ENCODE results near the gene HMCN1.

DNA sequence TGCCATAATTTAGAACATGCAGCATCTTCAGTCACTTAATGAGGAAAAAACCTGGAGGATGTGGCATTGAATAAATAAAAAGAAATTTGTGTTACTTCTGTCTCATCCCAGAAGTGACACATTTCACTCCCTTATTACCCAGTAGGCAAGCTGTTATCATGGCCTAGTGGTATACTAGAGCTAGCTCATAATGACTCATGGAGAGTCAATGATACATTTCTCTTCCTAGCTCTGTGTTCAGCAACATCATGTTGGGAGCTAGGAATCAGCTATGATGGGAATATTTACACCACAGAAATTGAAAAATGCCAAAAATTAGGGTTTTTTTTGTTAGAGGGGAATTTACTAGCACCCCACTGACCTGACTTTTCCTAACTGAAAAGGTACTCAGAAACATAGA is 182.7 kb downstream of the HMCN1 start:
- TF ChIP-seq POLR2A (IDR thresholded peaks at IDR 0.05; ENCODE audit: low read depth) (no peak), EP300 (IDR thresholded peaks at IDR 0.05) (no peak), POLR2AphosphoS5 (IDR thresholded peaks at IDR 0.05) (no peak)
- TF ChIP-seq, protein P1, sequence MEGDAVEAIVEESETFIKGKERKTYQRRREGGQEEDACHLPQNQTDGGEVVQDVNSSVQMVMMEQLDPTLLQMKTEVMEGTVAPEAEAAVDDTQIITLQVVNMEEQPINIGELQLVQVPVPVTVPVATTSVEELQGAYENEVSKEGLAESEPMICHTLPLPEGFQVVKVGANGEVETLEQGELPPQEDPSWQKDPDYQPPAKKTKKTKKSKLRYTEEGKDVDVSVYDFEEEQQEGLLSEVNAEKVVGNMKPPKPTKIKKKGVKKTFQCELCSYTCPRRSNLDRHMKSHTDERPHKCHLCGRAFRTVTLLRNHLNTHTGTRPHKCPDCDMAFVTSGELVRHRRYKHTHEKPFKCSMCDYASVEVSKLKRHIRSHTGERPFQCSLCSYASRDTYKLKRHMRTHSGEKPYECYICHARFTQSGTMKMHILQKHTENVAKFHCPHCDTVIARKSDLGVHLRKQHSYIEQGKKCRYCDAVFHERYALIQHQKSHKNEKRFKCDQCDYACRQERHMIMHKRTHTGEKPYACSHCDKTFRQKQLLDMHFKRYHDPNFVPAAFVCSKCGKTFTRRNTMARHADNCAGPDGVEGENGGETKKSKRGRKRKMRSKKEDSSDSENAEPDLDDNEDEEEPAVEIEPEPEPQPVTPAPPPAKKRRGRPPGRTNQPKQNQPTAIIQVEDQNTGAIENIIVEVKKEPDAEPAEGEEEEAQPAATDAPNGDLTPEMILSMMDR (IDR thresholded peaks at IDR 0.05), result no peak

Measured in esophagus muscularis mucosa (tissue), 4 donors.